Panc1 (cell line): ENCODE data around the gene SALL4. TPM values are rescaled to one million over a fixed set of nuclear protein-coding genes. Genes with fewer than 3 reads are reported as not detected.

Experiments used
- ATAC-seq: fragments of 200-7000 bp; cut with Tn5 transposase; 2 replicates; pipeline ENCODE4 v1.9.1; 2020; ENCODE audit warnings: mild to moderate bottlenecking, moderate library complexity
- BruUV-seq: library from RNA; stranded (reverse); fragments of 400-500 nt; replicated peaks from 2 replicates; lab custom pipeline; 2021; lab: Mats Ljungman, UMichigan
- CTCF ChIA-PET: fragments of 300-600 bp; sonication (Branson Sonifier 250); formaldehyde crosslinking; loops from one replicate; lab custom pipeline; 2022; ENCODE audit warnings: antibody characterized with exemption; lab: Charles Lee
- POLR2A ChIA-PET: fragments of 300-600 bp; sonication (Branson Sonifier 250); formaldehyde crosslinking; loops from one replicate; lab custom pipeline; 2022; ENCODE audit warnings: antibody characterized with exemption; lab: Charles Lee
- DNase-seq: peaks from one replicate; pipeline ENCODE4 v3.0.0-alpha.2; 2010; ENCODE audit warnings: low read depth, low spot score
- H3K27ac ChIP-seq: 2 replicates; pipeline ENCODE4 v1.5.1; 2011; ENCODE audit warnings: mild to moderate bottlenecking, low read length, inconsistent platforms
- H3K27me3 ChIP-seq: fragments of 200-500 bp; sonication (Bioruptor generic); 2 replicates; pipeline ENCODE4 v1.6.0; 2014; ENCODE audit warnings: low read length, inconsistent platforms; ENCODE audit not compliant: control insufficient read depth, insufficient read depth
- H3K36me3 ChIP-seq: fragments of 200-500 bp; sonication (Bioruptor generic); 2 replicates; pipeline ENCODE4 v1.5.1; 2014; ENCODE audit warnings: inconsistent platforms, mild to moderate bottlenecking, low read length, moderate library complexity; ENCODE audit not compliant: control insufficient read depth, insufficient read depth
- H3K4me1 ChIP-seq: 2 replicates; pipeline ENCODE4 v1.5.1; 2011; ENCODE audit warnings: inconsistent platforms, mild to moderate bottlenecking, low read length, moderate library complexity; ENCODE audit not compliant: control insufficient read depth, insufficient read depth
- H3K4me3 ChIP-seq, 2 experiments: 2 replicates each; pipeline ENCODE4 v1.5.1; 2011 to 2012; ENCODE audit warnings: low read depth in 2 of 2, low read length in 2 of 2, mild to moderate bottlenecking in 2 of 2, inconsistent platforms in 1 of 2, moderate library complexity in 1 of 2
- H3K9me3 ChIP-seq: fragments of 200-500 bp; sonication (Bioruptor generic); 2 replicates; pipeline ENCODE4 v1.5.1; 2014; ENCODE audit warnings: low read depth, mild to moderate bottlenecking, inconsistent platforms, low read length, moderate library complexity; ENCODE audit not compliant: control insufficient read depth, insufficient read depth
- POLR2AphosphoS5 ChIP-seq: IDR thresholded peaks from 2 replicates; pipeline ENCODE4 v1.6.1; 2012; ENCODE audit warnings: mild to moderate bottlenecking, low read depth, low read length, moderate library complexity
- SIN3A ChIP-seq: IDR thresholded peaks from 2 replicates; pipeline ENCODE4 v1.6.1; 2012; ENCODE audit warnings: low read depth, mild to moderate bottlenecking, low read length, moderate library complexity, borderline replicate concordance; ENCODE audit not compliant: insufficient read depth
- TCF7L2 ChIP-seq: IDR thresholded peaks from 2 replicates; pipeline ENCODE4 v1.6.1; 2011; ENCODE audit warnings: mild to moderate bottlenecking, low read depth, low read length, inconsistent platforms
- in situ Hi-C: cut with HindIII; loops from 2 replicates; pipeline ENCODE4 v1.10.0; 2016; ENCODE audit warnings: low sequenced_read_pairs, low pct_unique_long_range_greater_than_20kb
- intact Hi-C: fragments of 100-400 bp; cut with micrococcal nuclease; formaldehyde crosslinking; loops from one replicate; pipeline ENCODE4 v1.10.0; 2022; ENCODE audit not compliant: unreplicated experiment
- total RNA-seq: library from RNA; stranded (reverse); gene quantifications from one replicate; pipeline ENCODE4 v1.2.1, GENCODE V29; 2021; ENCODE audit not compliant: unreplicated experiment
- TF ChIP-seq, protein P1 (sequence below), 2 experiments: IDR thresholded peaks; 2 replicates each; pipeline ENCODE4 v1.6.1; 2011 to 2012; ENCODE audit warnings: low read depth in 2 of 2, control low read depth in 1 of 2, low read length in 1 of 2, mild to moderate bottlenecking in 1 of 2, moderate library complexity in 1 of 2; ENCODE audit not compliant: insufficient read depth in 1 of 2
- TF ChIP-seq, protein P2 (sequence below): fragments of 450-650 bp; IDR thresholded peaks from 2 replicates; pipeline ENCODE4 v1.5.1; 2017; ENCODE audit warnings: mild to moderate bottlenecking

SALL4 gene
- total RNA-seq, 1 experiment from 2014 or later: 1.6 TPM

DNA sequence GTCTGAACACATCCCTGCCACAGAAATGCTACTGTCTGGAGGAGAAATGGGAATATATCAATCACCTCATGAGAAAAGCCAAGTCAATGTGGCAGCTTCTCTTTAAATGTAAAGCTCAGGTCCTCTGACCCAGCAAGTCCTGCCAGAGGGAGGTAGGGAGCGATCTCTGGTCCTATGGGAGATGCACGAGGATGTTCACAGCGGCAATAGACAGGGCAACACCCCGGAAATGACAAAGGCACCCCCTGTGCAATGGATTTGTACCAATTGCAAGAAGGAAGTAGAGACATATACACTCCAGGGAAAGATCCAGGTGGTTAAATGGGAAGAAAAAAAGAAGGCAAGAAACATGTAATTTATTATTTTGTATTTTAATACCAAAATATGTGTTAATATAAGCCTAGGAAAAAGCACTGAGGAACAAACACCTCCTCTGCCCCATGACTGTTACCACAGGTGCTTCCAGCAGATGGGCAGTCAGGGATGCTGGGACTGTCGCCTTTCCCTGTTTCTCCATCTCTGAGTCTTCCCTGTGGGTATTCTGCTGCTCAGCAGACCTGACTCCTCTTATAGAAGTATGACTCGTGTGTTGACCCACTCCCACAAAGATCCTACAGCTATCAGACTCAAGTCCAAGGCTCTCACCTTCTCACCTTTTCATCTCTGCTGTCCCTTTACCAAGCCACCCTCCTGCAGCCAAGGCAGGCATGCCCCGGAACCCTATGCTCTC is 55.0 kb downstream of the SALL4 start:
- TF ChIP-seq, protein P1, sequence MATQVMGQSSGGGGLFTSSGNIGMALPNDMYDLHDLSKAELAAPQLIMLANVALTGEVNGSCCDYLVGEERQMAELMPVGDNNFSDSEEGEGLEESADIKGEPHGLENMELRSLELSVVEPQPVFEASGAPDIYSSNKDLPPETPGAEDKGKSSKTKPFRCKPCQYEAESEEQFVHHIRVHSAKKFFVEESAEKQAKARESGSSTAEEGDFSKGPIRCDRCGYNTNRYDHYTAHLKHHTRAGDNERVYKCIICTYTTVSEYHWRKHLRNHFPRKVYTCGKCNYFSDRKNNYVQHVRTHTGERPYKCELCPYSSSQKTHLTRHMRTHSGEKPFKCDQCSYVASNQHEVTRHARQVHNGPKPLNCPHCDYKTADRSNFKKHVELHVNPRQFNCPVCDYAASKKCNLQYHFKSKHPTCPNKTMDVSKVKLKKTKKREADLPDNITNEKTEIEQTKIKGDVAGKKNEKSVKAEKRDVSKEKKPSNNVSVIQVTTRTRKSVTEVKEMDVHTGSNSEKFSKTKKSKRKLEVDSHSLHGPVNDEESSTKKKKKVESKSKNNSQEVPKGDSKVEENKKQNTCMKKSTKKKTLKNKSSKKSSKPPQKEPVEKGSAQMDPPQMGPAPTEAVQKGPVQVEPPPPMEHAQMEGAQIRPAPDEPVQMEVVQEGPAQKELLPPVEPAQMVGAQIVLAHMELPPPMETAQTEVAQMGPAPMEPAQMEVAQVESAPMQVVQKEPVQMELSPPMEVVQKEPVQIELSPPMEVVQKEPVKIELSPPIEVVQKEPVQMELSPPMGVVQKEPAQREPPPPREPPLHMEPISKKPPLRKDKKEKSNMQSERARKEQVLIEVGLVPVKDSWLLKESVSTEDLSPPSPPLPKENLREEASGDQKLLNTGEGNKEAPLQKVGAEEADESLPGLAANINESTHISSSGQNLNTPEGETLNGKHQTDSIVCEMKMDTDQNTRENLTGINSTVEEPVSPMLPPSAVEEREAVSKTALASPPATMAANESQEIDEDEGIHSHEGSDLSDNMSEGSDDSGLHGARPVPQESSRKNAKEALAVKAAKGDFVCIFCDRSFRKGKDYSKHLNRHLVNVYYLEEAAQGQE (IDR thresholded peaks at IDR 0.05; ENCODE audit: insufficient read depth in 1 of 2, low read depth in 2 of 2, low read length in 1 of 2): no peak
- TF ChIP-seq POLR2AphosphoS5 (no peak), TCF7L2 (no peak), SIN3A (no peak)
- TF ChIP-seq, protein P2, sequence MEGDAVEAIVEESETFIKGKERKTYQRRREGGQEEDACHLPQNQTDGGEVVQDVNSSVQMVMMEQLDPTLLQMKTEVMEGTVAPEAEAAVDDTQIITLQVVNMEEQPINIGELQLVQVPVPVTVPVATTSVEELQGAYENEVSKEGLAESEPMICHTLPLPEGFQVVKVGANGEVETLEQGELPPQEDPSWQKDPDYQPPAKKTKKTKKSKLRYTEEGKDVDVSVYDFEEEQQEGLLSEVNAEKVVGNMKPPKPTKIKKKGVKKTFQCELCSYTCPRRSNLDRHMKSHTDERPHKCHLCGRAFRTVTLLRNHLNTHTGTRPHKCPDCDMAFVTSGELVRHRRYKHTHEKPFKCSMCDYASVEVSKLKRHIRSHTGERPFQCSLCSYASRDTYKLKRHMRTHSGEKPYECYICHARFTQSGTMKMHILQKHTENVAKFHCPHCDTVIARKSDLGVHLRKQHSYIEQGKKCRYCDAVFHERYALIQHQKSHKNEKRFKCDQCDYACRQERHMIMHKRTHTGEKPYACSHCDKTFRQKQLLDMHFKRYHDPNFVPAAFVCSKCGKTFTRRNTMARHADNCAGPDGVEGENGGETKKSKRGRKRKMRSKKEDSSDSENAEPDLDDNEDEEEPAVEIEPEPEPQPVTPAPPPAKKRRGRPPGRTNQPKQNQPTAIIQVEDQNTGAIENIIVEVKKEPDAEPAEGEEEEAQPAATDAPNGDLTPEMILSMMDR: no peak
- CTCF ChIA-PET: interaction anchor here (0.7 kb wide), 1 partner anchor 31 kb away, joined by 5 read pairs; no protein-coding TSS in a partner anchor
- H3K4me1 ChIP-seq: peaks cover 52% of the 10 kb centered on the region
- intact Hi-C loops (no loop called here), in situ Hi-C loops (no loop called here)
- POLR2A ChIA-PET: interaction anchor here (0.7 kb wide), 1 partner anchor 30 kb away, joined by 9 read pairs; no protein-coding TSS in a partner anchor
- ATAC-seq: no peak
- no peaks in the 10 kb centered on the region for H3K9me3 ChIP-seq
- BruUV-seq: no TSS peak
- H3K27me3 ChIP-seq: no peaks in the 10 kb centered on the region
- H3K36me3 ChIP-seq: no peaks in the 10 kb centered on the region
- H3K27ac ChIP-seq: peak overlapping the region; percentile 36; the same call in 1 of the 2 replicates
- no peak overlapping the region for H3K4me3 ChIP-seq
- DNase-seq: no peak

DNA sequence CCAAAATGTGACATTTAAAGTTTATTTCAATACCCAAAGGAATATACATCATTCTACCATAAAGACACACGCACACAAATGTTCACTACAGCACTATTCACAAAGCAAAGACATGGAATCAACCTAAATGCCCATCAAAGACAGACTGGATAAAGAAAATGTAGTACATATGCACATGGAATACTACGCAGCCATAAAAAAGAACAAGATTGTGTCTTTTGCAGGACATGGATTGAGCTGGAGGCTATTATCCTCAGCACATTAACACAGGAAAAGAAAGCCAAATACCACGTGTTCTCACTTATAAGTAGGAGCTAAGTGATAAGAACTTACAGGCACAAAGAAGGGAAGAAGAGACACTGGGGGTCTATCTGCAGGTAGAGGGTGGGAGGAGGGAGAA is 56.5 kb downstream of the SALL4 start:
- no peaks in the 10 kb centered on the region for H3K9me3 ChIP-seq
- H3K27me3 ChIP-seq: no peaks in the 10 kb centered on the region
- H3K4me3 ChIP-seq: no peak overlapping the region
- CTCF ChIA-PET: no interaction called here
- no TSS peak for BruUV-seq
- in situ Hi-C loops: no loop called here
- DNase-seq (no peak), ATAC-seq (no peak)
- no peak for TF ChIP-seq POLR2AphosphoS5
- TF ChIP-seq, protein P1 (IDR thresholded peaks at IDR 0.05; ENCODE audit: insufficient read depth in 1 of 2, low read depth in 2 of 2, low read length in 1 of 2): no peak
- TF ChIP-seq SIN3A: no peak
- TF ChIP-seq TCF7L2: no peak
- TF ChIP-seq, protein P2: no peak
- no peak overlapping the region for H3K27ac ChIP-seq
- H3K36me3 ChIP-seq: no peaks in the 10 kb centered on the region
- peaks cover 44% of the 10 kb centered on the region for H3K4me1 ChIP-seq
- POLR2A ChIA-PET: no interaction called here
- intact Hi-C loops: no loop called here
